Measurements from ENCODE around the gene SPR. TPM values are rescaled to one million over a fixed set of nuclear protein-coding genes. Genes with fewer than 3 reads are reported as not detected.
A peak's percentile ranks its signal among the peaks of the same experiment; 100 is the strongest.

SPR gene
- total and polyA plus RNA-seq, 2 of the 13 experiments (the other 11 are each of a cell fraction or from before 2014, with no cell fraction given) = 34.0 to 96.0 TPM

DNA sequence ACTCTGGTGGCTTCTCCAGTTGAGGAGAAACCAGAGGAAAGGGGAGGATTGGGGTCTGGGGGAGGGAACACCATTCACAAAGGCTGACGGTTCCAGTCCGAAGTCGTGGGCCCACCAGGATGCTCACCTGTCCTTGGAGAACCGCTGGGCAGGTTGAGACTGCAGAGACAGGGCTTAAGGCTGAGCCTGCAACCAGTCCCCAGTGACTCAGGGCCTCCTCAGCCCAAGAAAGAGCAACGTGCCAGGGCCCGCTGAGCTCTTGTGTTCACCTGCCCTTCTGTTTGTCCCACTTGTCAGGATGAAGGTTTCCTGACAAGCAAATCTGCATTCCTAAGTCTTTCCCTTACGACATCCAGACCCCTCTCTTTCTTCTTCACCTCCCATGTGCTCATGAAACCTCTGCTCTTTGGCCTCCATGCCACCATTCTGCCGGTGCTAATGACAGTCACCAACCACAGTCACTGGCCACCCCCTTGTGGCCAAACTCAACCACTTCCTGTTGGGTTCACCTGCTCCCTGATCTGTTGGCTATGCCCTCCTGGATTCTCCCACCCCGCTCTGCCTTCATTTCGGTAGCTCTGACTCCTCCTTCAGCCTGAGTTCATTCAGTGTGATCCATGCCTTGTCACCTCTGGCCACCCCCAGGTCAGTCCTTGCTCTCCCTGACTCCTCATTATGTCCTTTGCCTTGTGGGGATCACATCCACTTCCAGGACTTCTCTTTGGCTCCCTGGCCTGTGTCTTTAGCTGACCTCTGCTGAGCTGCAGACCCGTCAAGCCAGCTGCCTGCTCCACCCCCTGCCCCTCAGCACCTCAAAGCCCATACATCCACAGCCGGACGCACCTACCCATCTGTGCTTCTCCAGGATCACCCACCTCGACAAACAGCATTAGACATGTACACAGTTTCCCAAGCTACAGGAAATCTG lies 47.7 kb downstream of the SPR start (continued):
- TF ChIP-seq, protein P1, sequence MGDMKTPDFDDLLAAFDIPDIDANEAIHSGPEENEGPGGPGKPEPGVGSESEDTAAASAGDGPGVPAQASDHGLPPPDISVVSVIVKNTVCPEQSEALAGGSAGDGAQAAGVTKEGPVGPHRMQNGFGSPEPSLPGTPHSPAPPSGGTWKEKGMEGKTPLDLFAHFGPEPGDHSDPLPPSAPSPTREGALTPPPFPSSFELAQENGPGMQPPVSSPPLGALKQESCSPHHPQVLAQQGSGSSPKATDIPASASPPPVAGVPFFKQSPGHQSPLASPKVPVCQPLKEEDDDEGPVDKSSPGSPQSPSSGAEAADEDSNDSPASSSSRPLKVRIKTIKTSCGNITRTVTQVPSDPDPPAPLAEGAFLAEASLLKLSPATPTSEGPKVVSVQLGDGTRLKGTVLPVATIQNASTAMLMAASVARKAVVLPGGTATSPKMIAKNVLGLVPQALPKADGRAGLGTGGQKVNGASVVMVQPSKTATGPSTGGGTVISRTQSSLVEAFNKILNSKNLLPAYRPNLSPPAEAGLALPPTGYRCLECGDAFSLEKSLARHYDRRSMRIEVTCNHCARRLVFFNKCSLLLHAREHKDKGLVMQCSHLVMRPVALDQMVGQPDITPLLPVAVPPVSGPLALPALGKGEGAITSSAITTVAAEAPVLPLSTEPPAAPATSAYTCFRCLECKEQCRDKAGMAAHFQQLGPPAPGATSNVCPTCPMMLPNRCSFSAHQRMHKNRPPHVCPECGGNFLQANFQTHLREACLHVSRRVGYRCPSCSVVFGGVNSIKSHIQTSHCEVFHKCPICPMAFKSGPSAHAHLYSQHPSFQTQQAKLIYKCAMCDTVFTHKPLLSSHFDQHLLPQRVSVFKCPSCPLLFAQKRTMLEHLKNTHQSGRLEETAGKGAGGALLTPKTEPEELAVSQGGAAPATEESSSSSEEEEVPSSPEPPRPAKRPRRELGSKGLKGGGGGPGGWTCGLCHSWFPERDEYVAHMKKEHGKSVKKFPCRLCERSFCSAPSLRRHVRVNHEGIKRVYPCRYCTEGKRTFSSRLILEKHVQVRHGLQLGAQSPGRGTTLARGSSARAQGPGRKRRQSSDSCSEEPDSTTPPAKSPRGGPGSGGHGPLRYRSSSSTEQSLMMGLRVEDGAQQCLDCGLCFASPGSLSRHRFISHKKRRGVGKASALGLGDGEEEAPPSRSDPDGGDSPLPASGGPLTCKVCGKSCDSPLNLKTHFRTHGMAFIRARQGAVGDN (CRISPR knock-in tag; IDR thresholded peaks at IDR 0.05) = peak; percentile 35
- TF ChIP-seq ZNF563 (CRISPR knock-in tag; IDR thresholded peaks at IDR 0.05) (no peak), ATM (IDR thresholded peaks at IDR 0.05; ENCODE audit: borderline replicate concordance) (no peak), ZNF616 (CRISPR knock-in tag; IDR thresholded peaks at IDR 0.05; ENCODE audit: low read depth) (no peak), ISL2 (CRISPR knock-in tag; IDR thresholded peaks at IDR 0.05) (no peak), ELF3 (CRISPR knock-in tag; IDR thresholded peaks at IDR 0.05) (peak; percentile 95), ZNF615 (CRISPR knock-in tag; IDR thresholded peaks at IDR 0.05; ENCODE audit: borderline replicate concordance) (no peak), ZFY (CRISPR knock-in tag; IDR thresholded peaks at IDR 0.05) (no peak), SMAD1 (CRISPR knock-in tag; IDR thresholded peaks at IDR 0.05; ENCODE audit: borderline replicate concordance, low read depth) (0 out of 2 replicates have a peak, but pooled peaks have one; percentile 21), MEIS1 (CRISPR knock-in tag; IDR thresholded peaks at IDR 0.05; ENCODE audit: borderline replicate concordance) (0 out of 2 replicates have a peak, but pooled peaks have one; percentile 29), MIER3 (CRISPR knock-in tag; IDR thresholded peaks at IDR 0.05; ENCODE audit: borderline replicate concordance) (no peak), HOXA5 (CRISPR knock-in tag; IDR thresholded peaks at IDR 0.05) (no peak), RAD21 (CRISPR knock-in tag; IDR thresholded peaks at IDR 0.05) (peak; percentile 83)
- TF ChIP-seq, protein P2, sequence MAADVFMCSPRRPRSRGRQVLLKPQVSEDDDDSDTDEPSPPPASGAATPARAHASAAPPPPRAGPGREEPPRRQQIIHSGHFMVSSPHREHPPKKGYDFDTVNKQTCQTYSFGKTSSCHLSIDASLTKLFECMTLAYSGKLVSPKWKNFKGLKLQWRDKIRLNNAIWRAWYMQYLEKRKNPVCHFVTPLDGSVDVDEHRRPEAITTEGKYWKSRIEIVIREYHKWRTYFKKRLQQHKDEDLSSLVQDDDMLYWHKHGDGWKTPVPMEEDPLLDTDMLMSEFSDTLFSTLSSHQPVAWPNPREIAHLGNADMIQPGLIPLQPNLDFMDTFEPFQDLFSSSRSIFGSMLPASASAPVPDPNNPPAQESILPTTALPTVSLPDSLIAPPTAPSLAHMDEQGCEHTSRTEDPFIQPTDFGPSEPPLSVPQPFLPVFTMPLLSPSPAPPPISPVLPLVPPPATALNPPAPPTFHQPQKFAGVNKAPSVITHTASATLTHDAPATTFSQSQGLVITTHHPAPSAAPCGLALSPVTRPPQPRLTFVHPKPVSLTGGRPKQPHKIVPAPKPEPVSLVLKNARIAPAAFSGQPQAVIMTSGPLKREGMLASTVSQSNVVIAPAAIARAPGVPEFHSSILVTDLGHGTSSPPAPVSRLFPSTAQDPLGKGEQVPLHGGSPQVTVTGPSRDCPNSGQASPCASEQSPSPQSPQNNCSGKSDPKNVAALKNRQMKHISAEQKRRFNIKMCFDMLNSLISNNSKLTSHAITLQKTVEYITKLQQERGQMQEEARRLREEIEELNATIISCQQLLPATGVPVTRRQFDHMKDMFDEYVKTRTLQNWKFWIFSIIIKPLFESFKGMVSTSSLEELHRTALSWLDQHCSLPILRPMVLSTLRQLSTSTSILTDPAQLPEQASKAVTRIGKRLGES (CRISPR knock-in tag; IDR thresholded peaks at IDR 0.05; ENCODE audit: borderline replicate concordance) = no peak
- TF ChIP-seq, protein P3, sequence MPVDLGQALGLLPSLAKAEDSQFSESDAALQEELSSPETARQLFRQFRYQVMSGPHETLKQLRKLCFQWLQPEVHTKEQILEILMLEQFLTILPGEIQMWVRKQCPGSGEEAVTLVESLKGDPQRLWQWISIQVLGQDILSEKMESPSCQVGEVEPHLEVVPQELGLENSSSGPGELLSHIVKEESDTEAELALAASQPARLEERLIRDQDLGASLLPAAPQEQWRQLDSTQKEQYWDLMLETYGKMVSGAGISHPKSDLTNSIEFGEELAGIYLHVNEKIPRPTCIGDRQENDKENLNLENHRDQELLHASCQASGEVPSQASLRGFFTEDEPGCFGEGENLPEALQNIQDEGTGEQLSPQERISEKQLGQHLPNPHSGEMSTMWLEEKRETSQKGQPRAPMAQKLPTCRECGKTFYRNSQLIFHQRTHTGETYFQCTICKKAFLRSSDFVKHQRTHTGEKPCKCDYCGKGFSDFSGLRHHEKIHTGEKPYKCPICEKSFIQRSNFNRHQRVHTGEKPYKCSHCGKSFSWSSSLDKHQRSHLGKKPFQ (CRISPR knock-in tag; IDR thresholded peaks at IDR 0.05; ENCODE audit: insufficient replicate concordance) = no peak
- TF ChIP-seq, protein P4, sequence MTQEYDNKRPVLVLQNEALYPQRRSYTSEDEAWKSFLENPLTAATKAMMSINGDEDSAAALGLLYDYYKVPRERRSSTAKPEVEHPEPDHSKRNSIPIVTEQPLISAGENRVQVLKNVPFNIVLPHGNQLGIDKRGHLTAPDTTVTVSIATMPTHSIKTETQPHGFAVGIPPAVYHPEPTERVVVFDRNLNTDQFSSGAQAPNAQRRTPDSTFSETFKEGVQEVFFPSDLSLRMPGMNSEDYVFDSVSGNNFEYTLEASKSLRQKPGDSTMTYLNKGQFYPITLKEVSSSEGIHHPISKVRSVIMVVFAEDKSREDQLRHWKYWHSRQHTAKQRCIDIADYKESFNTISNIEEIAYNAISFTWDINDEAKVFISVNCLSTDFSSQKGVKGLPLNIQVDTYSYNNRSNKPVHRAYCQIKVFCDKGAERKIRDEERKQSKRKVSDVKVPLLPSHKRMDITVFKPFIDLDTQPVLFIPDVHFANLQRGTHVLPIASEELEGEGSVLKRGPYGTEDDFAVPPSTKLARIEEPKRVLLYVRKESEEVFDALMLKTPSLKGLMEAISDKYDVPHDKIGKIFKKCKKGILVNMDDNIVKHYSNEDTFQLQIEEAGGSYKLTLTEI (CRISPR knock-in tag; conservative IDR thresholded peaks at IDR 0.05) = no peak
